ENCODE data around the gene ZNF277.

The ZNF277 gene

GRCh38 chr7:112357136-112357535 is 150.6 kb downstream of the ZNF277 start:
- Histone ChIP-seq H3K36me3 (ENCODE audit: control insufficient read depth, insufficient read depth, low read length) (no peaks in the 10 kb centered on the region), H3K4me3 (ENCODE audit: low read length) (no peak overlapping the region), H3K4me1 (ENCODE audit: control insufficient read depth, insufficient read depth, low read length) (no peaks in the 10 kb centered on the region), H3K27me3 (ENCODE audit: control insufficient read depth, insufficient read depth, low read length) (no peaks in the 10 kb centered on the region), H3K9me3 (ENCODE audit: control insufficient read depth, low read length) (no peaks in the 10 kb centered on the region), H3K9ac (ENCODE audit: low read length) (no peak overlapping the region)

GRCh38 chr7:112358513-112358912 is 152.0 kb downstream of the ZNF277 start:
- no peaks in the 10 kb centered on the region for H3K27me3 ChIP-seq (ENCODE audit: control insufficient read depth, insufficient read depth, low read length)
- no peaks in the 10 kb centered on the region for H3K4me1 ChIP-seq (ENCODE audit: control insufficient read depth, insufficient read depth, low read length)
- H3K9ac ChIP-seq (ENCODE audit: low read length), result no peak overlapping the region
- H3K9me3 ChIP-seq (ENCODE audit: control insufficient read depth, low read length), result no peaks in the 10 kb centered on the region
- H3K36me3 ChIP-seq (ENCODE audit: control insufficient read depth, insufficient read depth, low read length), result no peaks in the 10 kb centered on the region
- no peak overlapping the region for H3K4me3 ChIP-seq (ENCODE audit: low read length)

GRCh38 chr7:112359086-112359485 is 152.6 kb downstream of the ZNF277 start:
- no peaks in the 10 kb centered on the region for H3K27me3 ChIP-seq (ENCODE audit: control insufficient read depth, insufficient read depth, low read length)
- H3K4me3 ChIP-seq (ENCODE audit: low read length), result no peak overlapping the region
- H3K4me1 ChIP-seq (ENCODE audit: control insufficient read depth, insufficient read depth, low read length), result no peaks in the 10 kb centered on the region
- H3K9me3 ChIP-seq (ENCODE audit: control insufficient read depth, low read length), result no peaks in the 10 kb centered on the region
- no peak overlapping the region for H3K9ac ChIP-seq (ENCODE audit: low read length)
- H3K36me3 ChIP-seq (ENCODE audit: control insufficient read depth, insufficient read depth, low read length), result no peaks in the 10 kb centered on the region

- no peaks in the 10 kb centered on the region for H3K36me3 ChIP-seq (ENCODE audit: control insufficient read depth, insufficient read depth, low read length)
- no peaks in the 10 kb centered on the region for H3K9me3 ChIP-seq (ENCODE audit: control insufficient read depth, low read length)
- no peak overlapping the region for H3K9ac ChIP-seq (ENCODE audit: low read length)
- H3K4me1 ChIP-seq (ENCODE audit: control insufficient read depth, insufficient read depth, low read length), result no peaks in the 10 kb centered on the region
- no peaks in the 10 kb centered on the region for H3K27me3 ChIP-seq (ENCODE audit: control insufficient read depth, insufficient read depth, low read length)
- H3K4me3 ChIP-seq (ENCODE audit: low read length), result no peak overlapping the region
Observed at GRCh38 chr7:112360681-112361080, 154.2 kb downstream of the ZNF277 start.

- no peak overlapping the region for H3K9ac ChIP-seq (ENCODE audit: low read length)
- H3K36me3 ChIP-seq (ENCODE audit: control insufficient read depth, insufficient read depth, low read length), result no peaks in the 10 kb centered on the region
- no peaks in the 10 kb centered on the region for H3K9me3 ChIP-seq (ENCODE audit: control insufficient read depth, low read length)
- no peaks in the 10 kb centered on the region for H3K27me3 ChIP-seq (ENCODE audit: control insufficient read depth, insufficient read depth, low read length)
- H3K4me3 ChIP-seq (ENCODE audit: low read length), result no peak overlapping the region
- no peaks in the 10 kb centered on the region for H3K4me1 ChIP-seq (ENCODE audit: control insufficient read depth, insufficient read depth, low read length)
Observed at GRCh38 chr7:112361154-112361553, 154.7 kb downstream of the ZNF277 start.

GRCh38 chr7:112362053-112362650 is 155.7 kb downstream of the ZNF277 start:
- Histone ChIP-seq H3K4me1 (ENCODE audit: control insufficient read depth, insufficient read depth, low read length) (no peaks in the 10 kb centered on the region), H3K4me3 (ENCODE audit: low read length) (no peak overlapping the region), H3K36me3 (ENCODE audit: control insufficient read depth, insufficient read depth, low read length) (no peaks in the 10 kb centered on the region), H3K9me3 (ENCODE audit: control insufficient read depth, low read length) (no peaks in the 10 kb centered on the region), H3K9ac (ENCODE audit: low read length) (no peak overlapping the region), H3K27me3 (ENCODE audit: control insufficient read depth, insufficient read depth, low read length) (no peaks in the 10 kb centered on the region)

- Histone ChIP-seq H3K9me3 (ENCODE audit: control insufficient read depth, low read length) (no peaks in the 10 kb centered on the region), H3K4me1 (ENCODE audit: control insufficient read depth, insufficient read depth, low read length) (no peaks in the 10 kb centered on the region), H3K9ac (ENCODE audit: low read length) (no peak overlapping the region), H3K36me3 (ENCODE audit: control insufficient read depth, insufficient read depth, low read length) (no peaks in the 10 kb centered on the region), H3K27me3 (ENCODE audit: control insufficient read depth, insufficient read depth, low read length) (no peaks in the 10 kb centered on the region), H3K4me3 (ENCODE audit: low read length) (no peak overlapping the region)
Observed at GRCh38 chr7:112362731-112363131, 156.2 kb downstream of the ZNF277 start.

- H3K9me3 ChIP-seq (ENCODE audit: control insufficient read depth, low read length), result no peaks in the 10 kb centered on the region
- no peaks in the 10 kb centered on the region for H3K27me3 ChIP-seq (ENCODE audit: control insufficient read depth, insufficient read depth, low read length)
- no peaks in the 10 kb centered on the region for H3K36me3 ChIP-seq (ENCODE audit: control insufficient read depth, insufficient read depth, low read length)
- no peaks in the 10 kb centered on the region for H3K4me1 ChIP-seq (ENCODE audit: control insufficient read depth, insufficient read depth, low read length)
- H3K9ac ChIP-seq (ENCODE audit: low read length), result no peak overlapping the region
- H3K4me3 ChIP-seq (ENCODE audit: low read length), result no peak overlapping the region
Observed at GRCh38 chr7:112364388-112364787, 157.9 kb downstream of the ZNF277 start.

GRCh38 chr7:112365551-112365950 is 159.1 kb downstream of the ZNF277 start:
- Histone ChIP-seq H3K4me1 (ENCODE audit: control insufficient read depth, insufficient read depth, low read length) (no peaks in the 10 kb centered on the region), H3K36me3 (ENCODE audit: control insufficient read depth, insufficient read depth, low read length) (no peaks in the 10 kb centered on the region), H3K9ac (ENCODE audit: low read length) (no peak overlapping the region), H3K27me3 (ENCODE audit: control insufficient read depth, insufficient read depth, low read length) (no peaks in the 10 kb centered on the region), H3K9me3 (ENCODE audit: control insufficient read depth, low read length) (no peaks in the 10 kb centered on the region), H3K4me3 (ENCODE audit: low read length) (no peak overlapping the region)

- H3K36me3 ChIP-seq (ENCODE audit: control insufficient read depth, insufficient read depth, low read length), result no peaks in the 10 kb centered on the region
- no peak overlapping the region for H3K9ac ChIP-seq (ENCODE audit: low read length)
- no peaks in the 10 kb centered on the region for H3K27me3 ChIP-seq (ENCODE audit: control insufficient read depth, insufficient read depth, low read length)
- no peaks in the 10 kb centered on the region for H3K4me1 ChIP-seq (ENCODE audit: control insufficient read depth, insufficient read depth, low read length)
- H3K9me3 ChIP-seq (ENCODE audit: control insufficient read depth, low read length), result no peaks in the 10 kb centered on the region
- no peak overlapping the region for H3K4me3 ChIP-seq (ENCODE audit: low read length)
Observed at GRCh38 chr7:112366886-112367285, 160.4 kb downstream of the ZNF277 start.

GRCh38 chr7:112370436-112370835 is 163.9 kb downstream of the ZNF277 start:
- no peak overlapping the region for H3K9ac ChIP-seq (ENCODE audit: low read length)
- H3K4me3 ChIP-seq (ENCODE audit: low read length), result no peak overlapping the region
- H3K4me1 ChIP-seq (ENCODE audit: control insufficient read depth, insufficient read depth, low read length), result no peaks in the 10 kb centered on the region
- no peaks in the 10 kb centered on the region for H3K36me3 ChIP-seq (ENCODE audit: control insufficient read depth, insufficient read depth, low read length)
- no peaks in the 10 kb centered on the region for H3K27me3 ChIP-seq (ENCODE audit: control insufficient read depth, insufficient read depth, low read length)
- H3K9me3 ChIP-seq (ENCODE audit: control insufficient read depth, low read length), result no peaks in the 10 kb centered on the region

- H3K4me1 ChIP-seq (ENCODE audit: control insufficient read depth, insufficient read depth, low read length), result no peaks in the 10 kb centered on the region
Observed at GRCh38 chr7:112371701-112372100, 165.2 kb downstream of the ZNF277 start.

GRCh38 chr7:112372101-112372500 is 165.6 kb downstream of the ZNF277 start:
- Histone ChIP-seq H3K9me3 (ENCODE audit: control insufficient read depth, low read length) (no peaks in the 10 kb centered on the region), H3K27me3 (ENCODE audit: control insufficient read depth, insufficient read depth, low read length) (no peaks in the 10 kb centered on the region)

More at GRCh38 chr7:112371701-112372100, 165.2 kb downstream of the ZNF277 start:
- Histone ChIP-seq H3K4me3 (ENCODE audit: low read length) (no peak overlapping the region), H3K9me3 (ENCODE audit: control insufficient read depth, low read length) (no peaks in the 10 kb centered on the region), H3K36me3 (ENCODE audit: control insufficient read depth, insufficient read depth, low read length) (no peaks in the 10 kb centered on the region), H3K9ac (ENCODE audit: low read length) (no peak overlapping the region), H3K27me3 (ENCODE audit: control insufficient read depth, insufficient read depth, low read length) (no peaks in the 10 kb centered on the region)

More at GRCh38 chr7:112372101-112372500, 165.6 kb downstream of the ZNF277 start:
- H3K4me1 ChIP-seq (ENCODE audit: control insufficient read depth, insufficient read depth, low read length), result no peaks in the 10 kb centered on the region
- no peaks in the 10 kb centered on the region for H3K36me3 ChIP-seq (ENCODE audit: control insufficient read depth, insufficient read depth, low read length)
- H3K9ac ChIP-seq (ENCODE audit: low read length), result no peak overlapping the region
- H3K4me3 ChIP-seq (ENCODE audit: low read length), result no peak overlapping the region

All from mucosa of stomach (tissue), 1 donor.